Erythroblast (primary cell): ENCODE results near the gene FKBP8.

ENCODE experiments used
- DNase-seq, 2 experiments: peaks; one replicate each; lab custom pipeline; 2025; lab: John Stamatoyannopoulos, UW
- GATA1 ChIP-seq: IDR thresholded peaks from 2 replicates; pipeline ENCODE4 v1.6.1; 2011; ENCODE audit warnings: low read depth, mild to moderate bottlenecking, control low read depth, low read length, moderate library complexity
- POLR2A ChIP-seq: IDR thresholded peaks from 2 replicates; pipeline ENCODE4 v1.6.1; 2011; ENCODE audit warnings: mild to moderate bottlenecking, low read length

FKBP8 gene

GRCh38 chr19:18521692-18522123, 21.7 kb downstream of the FKBP8 start, which contains the start of gene ELL:
Gene ELL, minus strand, starts transcription at chr19:18522070. Its CDS starts 15 bp downstream, at chr19:18522055.
- peak; percentile 68 for TF ChIP-seq POLR2A
- no peak for TF ChIP-seq GATA1
- no peak for DNase-seq

GRCh38 chr19:18520848-18521691, 22.3 kb downstream of the FKBP8 start:
- DNase-seq: peak in 1 of 2 experiments; percentile 74
- TF ChIP-seq POLR2A (peak; percentile 20), GATA1 (no peak)

DNA sequence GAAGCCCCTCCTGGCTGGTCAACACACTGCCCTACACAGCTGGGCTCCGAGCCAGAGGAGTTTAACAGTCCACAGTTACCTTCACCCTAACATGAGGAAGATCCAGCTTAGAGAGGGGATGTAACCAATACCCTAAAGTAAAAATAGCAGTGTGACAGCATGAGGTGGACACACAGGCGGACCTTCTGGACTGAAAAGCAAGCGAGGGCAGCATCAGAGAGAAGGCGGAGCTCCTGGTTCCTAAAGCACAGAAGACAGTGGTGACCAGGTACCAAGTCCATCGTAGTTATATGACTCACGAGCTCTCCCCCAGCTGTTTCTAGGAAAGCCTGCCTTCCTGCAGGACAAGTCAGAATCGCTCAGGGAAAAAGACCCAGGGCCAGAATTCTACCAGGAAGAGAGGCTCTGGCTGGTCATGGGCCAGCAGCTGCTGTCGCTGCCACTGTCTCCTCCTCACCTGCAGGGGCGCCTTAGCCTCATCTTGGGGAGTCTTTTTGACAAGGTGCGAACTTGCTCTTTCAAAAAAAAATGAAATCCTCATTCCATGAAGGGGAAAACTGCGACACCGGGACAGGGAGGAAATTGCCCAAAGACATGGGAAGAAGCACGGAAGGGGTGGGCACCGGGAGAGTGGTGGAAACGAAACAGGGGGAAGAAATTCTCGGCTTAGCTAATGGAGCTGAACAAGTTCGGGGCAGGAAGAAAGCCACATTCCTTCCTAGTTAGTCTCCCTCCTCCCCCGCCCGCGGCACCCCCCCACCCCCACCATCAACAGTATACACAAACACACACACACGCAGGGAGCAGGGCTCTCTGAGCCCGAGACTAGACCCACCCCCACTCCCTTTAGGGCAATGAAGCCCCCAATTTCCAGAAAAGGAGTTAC, 23.2 kb downstream of the FKBP8 start:
- peak; percentile 79 to 87 for DNase-seq
- TF ChIP-seq POLR2A (no peak), GATA1 (no peak)

DNA sequence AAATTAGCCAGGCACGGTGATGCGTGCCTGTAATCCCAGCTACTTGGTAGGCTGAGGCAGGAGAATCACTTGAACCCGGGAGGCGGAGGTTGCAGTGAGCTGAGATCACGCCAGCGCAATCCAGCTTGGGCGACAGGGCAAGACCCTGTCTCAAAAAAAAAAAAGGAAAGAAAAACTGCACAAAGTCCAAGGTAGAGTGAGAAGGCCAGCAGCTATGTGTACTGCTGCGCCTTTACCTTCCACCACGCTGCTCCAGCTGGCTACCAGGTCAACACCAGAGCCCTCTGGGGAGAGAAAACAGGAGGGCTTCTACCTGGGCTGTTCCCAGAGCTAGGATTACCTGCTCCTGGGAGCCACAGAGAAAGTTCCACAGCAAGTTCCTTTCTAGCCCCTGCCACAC, 24.7 kb downstream of the FKBP8 start:
- no peak for DNase-seq
- TF ChIP-seq POLR2A: no peak
- TF ChIP-seq GATA1: no peak

- TF ChIP-seq POLR2A (no peak), GATA1 (no peak)
Measured at GRCh38 chr19:18517606-18518005, 25.8 kb downstream of the FKBP8 start.

DNA sequence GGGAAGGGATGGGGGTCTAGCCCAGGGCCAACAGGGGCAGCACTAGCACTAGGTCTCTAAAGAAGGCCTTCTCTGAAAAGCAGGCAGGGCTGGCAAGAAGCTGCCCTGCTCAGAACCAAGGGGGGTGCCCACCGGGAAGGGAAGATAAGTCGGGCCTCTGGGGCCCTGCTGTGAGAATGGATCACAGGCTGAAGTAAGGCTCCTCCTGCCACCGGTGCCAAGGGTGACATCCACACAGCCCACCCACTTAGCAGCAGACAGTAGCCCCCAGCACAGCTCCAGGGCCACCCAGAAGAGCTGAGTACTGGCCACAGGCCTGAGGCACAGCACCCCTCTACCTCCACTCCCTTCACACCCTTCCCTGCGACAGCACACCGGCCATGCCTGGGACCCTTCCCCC, 27.4 kb downstream of the FKBP8 start:
- DNase-seq: no peak
- TF ChIP-seq POLR2A: no peak
- TF ChIP-seq GATA1: no peak

More at GRCh38 chr19:18517606-18518005, 25.8 kb downstream of the FKBP8 start:
- DNase-seq: no peak

- no peak for DNase-seq
Measured at GRCh38 chr19:18514800-18515682, 28.3 kb downstream of the FKBP8 start.

DNA sequence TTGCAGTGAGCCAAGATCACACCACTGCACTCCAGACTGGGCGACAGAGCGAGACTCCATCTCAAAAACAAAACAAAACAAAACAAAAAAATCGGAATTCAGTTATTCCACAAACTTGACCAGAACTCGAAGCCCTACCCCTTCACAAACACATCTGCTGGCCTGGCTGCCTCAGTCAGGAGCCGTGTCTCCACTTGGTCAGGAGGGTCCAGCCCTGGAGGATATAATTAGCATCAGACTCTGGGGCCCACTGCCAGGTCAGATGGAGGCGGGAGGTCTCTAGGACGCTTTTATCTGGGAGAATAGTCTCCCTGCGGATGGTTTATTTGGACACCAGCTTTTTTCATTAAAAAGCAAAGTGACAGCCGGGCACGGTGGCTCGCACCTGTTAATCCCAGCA, 29.5 kb downstream of the FKBP8 start:
- TF ChIP-seq GATA1 (no peak), POLR2A (no peak)
- no peak for DNase-seq

More at GRCh38 chr19:18514800-18515682, 28.3 kb downstream of the FKBP8 start:
- TF ChIP-seq POLR2A (no peak), GATA1 (no peak)

DNA sequence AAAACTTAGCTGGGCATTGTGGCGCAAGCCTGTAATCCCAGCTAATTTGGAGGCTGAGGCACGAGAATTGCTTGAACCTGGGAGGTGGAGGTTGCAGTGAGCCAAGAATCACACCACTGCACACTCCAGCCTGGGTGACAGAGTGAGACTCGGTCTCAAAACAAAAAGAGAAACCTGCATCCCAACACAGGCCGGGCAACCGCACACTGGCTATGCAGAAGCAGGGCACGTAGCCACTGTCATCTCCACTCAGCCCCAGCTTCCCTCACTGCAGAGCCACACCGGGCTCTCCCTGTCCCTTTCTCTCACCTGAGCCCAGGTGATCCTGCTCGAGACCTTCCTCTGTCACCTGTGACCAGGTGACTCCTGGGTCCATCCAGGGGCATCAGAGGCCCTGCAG, 33.2 kb downstream of the FKBP8 start:
- no peak for TF ChIP-seq GATA1
- TF ChIP-seq POLR2A: no peak
- no peak for DNase-seq

GRCh38 chr19:18508585-18508984, 34.8 kb downstream of the FKBP8 start:
- DNase-seq: no peak
- no peak for TF ChIP-seq POLR2A
- no peak for TF ChIP-seq GATA1

DNA sequence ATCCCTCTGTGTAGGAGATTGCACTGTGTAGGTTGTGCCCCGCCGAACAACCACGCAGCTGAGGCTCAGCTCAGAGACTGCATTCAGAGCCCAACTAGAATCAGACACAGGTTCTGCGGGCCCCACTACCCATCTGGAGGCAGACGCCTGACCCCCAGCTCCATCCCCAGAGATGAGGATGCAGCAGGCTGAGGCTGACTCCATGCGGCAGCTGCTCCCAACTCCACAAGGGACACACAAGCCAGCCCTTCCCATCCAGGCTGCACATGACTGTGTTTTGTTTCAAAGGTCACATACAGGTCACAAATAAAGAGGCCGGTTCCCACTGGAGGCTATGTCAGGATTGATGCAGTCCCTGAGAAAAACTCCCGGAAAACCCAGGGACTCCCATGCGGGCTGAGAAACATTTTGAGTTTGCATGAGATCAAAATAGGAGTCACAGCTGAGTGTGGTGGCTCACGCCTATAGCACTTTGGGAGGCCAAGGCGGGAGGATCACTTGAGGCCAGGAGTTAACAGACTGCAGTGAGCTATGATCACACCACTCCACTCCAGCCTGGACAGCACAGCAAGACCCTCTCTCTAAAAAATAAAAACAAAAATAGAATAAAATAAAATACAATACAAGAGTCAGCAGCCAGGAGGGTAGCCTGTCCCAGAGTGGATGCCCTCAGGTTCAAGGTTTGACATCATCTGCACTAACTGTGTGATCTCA, 35.5 kb downstream of the FKBP8 start:
- no peak for DNase-seq
- TF ChIP-seq POLR2A (no peak), GATA1 (no peak)

DNA sequence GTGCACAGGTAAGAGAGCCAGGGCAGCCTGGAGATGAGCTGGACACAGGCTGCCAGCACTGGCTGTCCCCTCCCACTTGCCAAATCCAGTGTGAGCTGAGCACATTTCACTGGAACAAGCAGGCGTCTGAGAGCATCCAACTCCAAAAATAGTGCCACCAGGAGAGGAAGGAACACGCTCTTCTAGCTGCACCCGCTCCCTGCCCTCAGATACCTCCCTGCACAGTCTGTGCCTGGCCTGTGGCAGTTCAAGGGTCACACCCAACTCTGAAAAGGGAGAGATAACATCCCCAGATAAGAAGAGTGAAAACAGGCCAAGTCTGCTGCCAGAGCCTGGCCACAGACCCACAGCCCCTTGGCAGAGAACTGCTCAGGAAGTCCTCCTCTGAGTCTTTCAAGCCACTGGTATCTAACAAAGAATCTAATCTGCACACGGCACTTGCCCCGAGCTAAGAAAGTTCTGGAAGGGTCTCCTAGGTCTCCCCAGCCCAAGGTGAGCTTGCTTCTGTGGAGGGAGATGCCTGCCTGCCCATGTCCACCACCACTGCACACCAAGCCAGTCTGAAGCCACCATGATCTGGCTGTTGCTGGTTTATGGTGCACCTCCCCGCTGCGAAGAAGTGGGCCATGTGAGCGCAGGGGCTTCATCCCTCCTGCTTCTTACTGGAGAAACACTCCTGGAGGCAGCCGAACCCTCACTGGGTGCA, 36.2 kb downstream of the FKBP8 start:
- TF ChIP-seq POLR2A (no peak), GATA1 (no peak)
- DNase-seq: peak; percentile 65 to 85
